MM.1S (cell line): ENCODE results near the gene ARPC5L.

Experiments used
- DNase-seq: peaks from one replicate; pipeline ENCODE4 v3.0.0-alpha.2; 2015
- H2AFZ ChIP-seq: fragments of 300-600 bp; sonication (generic); 2 replicates; pipeline ENCODE4 v1.6.0; 2016; ENCODE audit warnings: antibody characterized with exemption, low read length
- H3F3A ChIP-seq: fragments of 300-600 bp; sonication (generic); 2 replicates; pipeline ENCODE4 v1.6.1; 2016; ENCODE audit warnings: mild to moderate bottlenecking, antibody characterized with exemption, low read length, moderate library complexity, mixed read lengths; ENCODE audit not compliant: insufficient read depth
- H3K27ac ChIP-seq: fragments of 300-600 bp; sonication (generic); 2 replicates; pipeline ENCODE4 v1.5.1; 2016; ENCODE audit warnings: mild to moderate bottlenecking, low read length
- H3K27me3 ChIP-seq: fragments of 300-600 bp; sonication (generic); replicated peaks from 2 replicates; pipeline ENCODE4 v1.6.0; 2016; ENCODE audit warnings: low read length; ENCODE audit not compliant: insufficient read depth
- H3K36me3 ChIP-seq: fragments of 300-600 bp; sonication (generic); replicated peaks from 2 replicates; pipeline ENCODE4 v1.6.1; 2016; ENCODE audit warnings: mild to moderate bottlenecking, low read length, mixed read lengths; ENCODE audit not compliant: insufficient read depth
- H3K4me1 ChIP-seq: fragments of 300-600 bp; sonication (generic); 2 replicates; pipeline ENCODE4 v1.6.1; 2016; ENCODE audit warnings: low read length, mixed read lengths
- H3K4me2 ChIP-seq: fragments of 300-600 bp; sonication (generic); 2 replicates; pipeline ENCODE4 v1.6.0; 2016; ENCODE audit warnings: low read depth, low read length
- H3K4me3 ChIP-seq: fragments of 300-600 bp; sonication (generic); 2 replicates; pipeline ENCODE4 v1.5.1; 2016; ENCODE audit warnings: low read length, mixed read lengths
- H3K79me2 ChIP-seq: fragments of 300-600 bp; sonication (generic); 2 replicates; pipeline ENCODE4 v1.6.1; 2016; ENCODE audit warnings: mixed run types, low read length, mixed read lengths
- H3K9ac ChIP-seq: fragments of 300-600 bp; sonication (generic); 2 replicates; pipeline ENCODE4 v1.6.1; 2016; ENCODE audit warnings: low read length, mixed read lengths
- H3K9me2 ChIP-seq: fragments of 300-600 bp; sonication (generic); replicated peaks from 2 replicates; pipeline ENCODE4 v1.6.1; 2016; ENCODE audit warnings: mild to moderate bottlenecking, low read length, mixed read lengths; ENCODE audit not compliant: insufficient read depth
- H3K9me3 ChIP-seq: fragments of 300-600 bp; sonication (generic); replicated peaks from 2 replicates; pipeline ENCODE4 v1.6.1; 2016; ENCODE audit warnings: mild to moderate bottlenecking, low read length, mixed read lengths; ENCODE audit not compliant: insufficient read depth
- H4K20me1 ChIP-seq: fragments of 300-600 bp; sonication (generic); 2 replicates; pipeline ENCODE4 v1.6.1; 2016; ENCODE audit warnings: mild to moderate bottlenecking, low read length, moderate library complexity, mixed read lengths; ENCODE audit not compliant: insufficient read depth
- CTCF ChIP-seq: fragments of 300-600 bp; sonication (generic); IDR thresholded peaks from 2 replicates; pipeline ENCODE4 v1.5.1; 2016; ENCODE audit warnings: antibody characterized with exemption, low read length, mixed read lengths
- EZH2 ChIP-seq: fragments of 300-600 bp; sonication (generic); optimal IDR thresholded peaks from 2 replicates; pipeline ENCODE3; 2017; ENCODE audit warnings: low read depth, mild to moderate bottlenecking, antibody characterized with exemption, low read length, mixed read lengths
- EZH2phosphoT487 ChIP-seq: fragments of 300-600 bp; sonication (generic); IDR thresholded peaks from 2 replicates; pipeline ENCODE4 v1.6.1; 2018; ENCODE audit warnings: antibody characterized with exemption, low read length

The ARPC5L gene

GRCh38 chr9:124818431-124819281 is 43.3 kb upstream of the ARPC5L start:
- DNase-seq, result no peak
- Histone ChIP-seq H3F3A (no peaks in the 10 kb centered on the region), H3K9me3 (no peaks in the 10 kb centered on the region), H3K9me2 (no peaks in the 10 kb centered on the region), H3K4me2 (no peak overlapping the region), H3K36me3 (no peaks in the 10 kb centered on the region), H3K4me3 (no peak overlapping the region), H4K20me1 (no peaks in the 10 kb centered on the region), H3K27ac (no peak overlapping the region), H2AFZ (0 out of 2 replicates have a peak overlapping the region, but pooled peaks have one; percentile 0), H3K4me1 (no peaks in the 10 kb centered on the region), H3K79me2 (no peaks in the 10 kb centered on the region), H3K9ac (no peak overlapping the region), H3K27me3 (no peaks in the 10 kb centered on the region)
- TF ChIP-seq EZH2, result no peak
- no peak for TF ChIP-seq CTCF
- TF ChIP-seq EZH2phosphoT487, result no peak

DNA sequence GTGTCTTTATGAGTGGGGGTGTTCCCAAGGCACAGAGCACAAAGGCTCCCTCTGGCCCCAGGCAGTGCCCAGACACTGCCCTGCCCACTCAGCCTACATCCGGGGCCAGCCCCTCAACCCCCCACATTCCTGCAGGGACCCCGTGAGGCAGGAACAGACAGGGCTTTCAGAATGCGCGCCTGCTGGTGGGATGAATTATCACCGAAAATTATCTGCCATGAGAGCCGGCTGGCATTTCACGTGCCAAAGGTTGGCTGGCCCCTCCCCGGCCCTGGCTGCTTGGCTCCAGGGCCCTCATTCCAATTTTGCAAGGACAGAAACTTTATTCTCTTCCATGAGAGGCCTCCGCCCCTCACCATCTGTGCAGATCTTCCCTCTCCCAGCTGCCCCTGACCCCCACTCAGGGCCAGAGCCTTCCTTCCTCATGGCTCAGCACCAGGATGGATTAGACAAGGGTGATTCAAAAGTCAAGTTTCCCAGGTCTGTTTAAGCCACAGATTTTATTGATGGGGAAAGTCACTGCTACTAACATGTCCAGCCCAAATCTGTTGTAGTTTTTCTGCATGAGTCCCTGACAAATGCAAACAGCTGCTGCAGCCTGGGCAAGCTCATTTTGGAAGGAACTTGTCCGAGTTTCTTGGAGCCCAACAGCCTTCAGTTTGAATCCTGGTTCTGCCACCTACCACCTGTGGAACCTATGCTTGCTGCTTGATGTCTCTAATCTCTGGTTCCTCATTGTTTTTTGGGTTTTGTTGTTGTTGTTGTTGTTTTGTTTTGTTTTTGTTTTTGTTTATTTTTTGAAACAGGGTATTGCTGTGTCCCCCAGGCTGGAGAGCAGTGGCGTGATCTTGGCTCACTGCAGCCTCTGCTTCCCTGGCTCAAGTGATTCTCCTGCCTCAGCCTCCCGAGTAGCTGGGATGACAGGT is 41.0 kb upstream of the ARPC5L start:
- no peak overlapping the region for H3K4me2 ChIP-seq
- H3K9ac ChIP-seq, result no peak overlapping the region
- H3K27me3 ChIP-seq, result no peaks in the 10 kb centered on the region
- H3F3A ChIP-seq, result no peaks in the 10 kb centered on the region
- H3K4me1 ChIP-seq, result no peaks in the 10 kb centered on the region
- no peak overlapping the region for H3K27ac ChIP-seq
- H2AFZ ChIP-seq, result no peak overlapping the region
- TF ChIP-seq CTCF (no peak), EZH2 (no peak), EZH2phosphoT487 (no peak)
- H3K79me2 ChIP-seq, result no peaks in the 10 kb centered on the region
- no peak for DNase-seq
- no peaks in the 10 kb centered on the region for H4K20me1 ChIP-seq
- no peaks in the 10 kb centered on the region for H3K36me3 ChIP-seq
- no peaks in the 10 kb centered on the region for H3K9me2 ChIP-seq
- H3K9me3 ChIP-seq, result no peaks in the 10 kb centered on the region
- no peak overlapping the region for H3K4me3 ChIP-seq

DNA sequence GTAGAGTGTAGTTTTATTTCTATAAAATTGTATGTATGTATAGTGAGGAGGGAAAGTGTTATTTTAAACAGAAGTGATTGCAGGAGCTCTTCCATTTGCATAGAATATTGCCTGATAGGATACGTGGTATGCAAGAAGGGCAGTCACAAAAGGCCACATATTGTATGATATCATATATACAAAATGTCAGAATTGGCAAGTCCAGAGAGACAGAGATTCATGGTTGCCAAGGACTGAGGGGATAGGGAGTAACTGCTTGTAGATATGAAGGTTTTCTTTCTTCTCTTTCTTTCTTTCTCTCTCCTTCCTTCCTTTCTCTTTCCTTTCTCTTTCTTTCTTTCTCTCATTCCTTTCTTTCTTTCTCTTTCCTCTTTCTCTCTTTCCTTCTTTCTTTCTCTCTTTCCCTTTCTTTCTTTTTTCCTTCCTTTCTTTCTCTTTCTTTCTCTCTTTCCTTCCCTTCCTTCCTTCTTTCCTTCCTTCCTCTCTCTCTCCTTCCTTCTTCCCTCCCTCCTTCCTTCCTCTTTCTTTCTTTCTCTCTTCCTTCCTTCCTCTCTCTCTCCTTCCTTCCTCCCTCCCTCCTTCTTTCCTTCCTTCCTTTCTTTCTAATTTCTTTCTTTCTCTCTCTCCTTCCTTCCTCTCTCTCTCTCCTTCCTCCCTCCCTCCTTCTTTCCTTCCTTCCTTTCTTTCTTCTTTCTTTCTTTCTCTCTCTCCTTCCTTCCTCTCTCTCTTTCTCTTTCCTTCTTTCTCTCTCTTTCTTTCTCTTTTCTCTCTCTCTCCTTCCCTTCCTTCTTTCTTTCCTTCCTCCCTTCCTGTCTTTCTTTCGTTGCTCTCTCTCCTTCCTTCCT is 33.2 kb upstream of the ARPC5L start:
- H3K36me3 ChIP-seq, result no peaks in the 10 kb centered on the region
- no peaks in the 10 kb centered on the region for H3K4me1 ChIP-seq
- no peaks in the 10 kb centered on the region for H3K79me2 ChIP-seq
- H3K9ac ChIP-seq, result no peak overlapping the region
- DNase-seq, result no peak
- H3K9me3 ChIP-seq, result no peaks in the 10 kb centered on the region
- no peak overlapping the region for H3K27ac ChIP-seq
- H3F3A ChIP-seq, result no peaks in the 10 kb centered on the region
- H3K27me3 ChIP-seq, result no peaks in the 10 kb centered on the region
- H4K20me1 ChIP-seq, result no peaks in the 10 kb centered on the region
- H3K9me2 ChIP-seq, result no peaks in the 10 kb centered on the region
- H3K4me3 ChIP-seq, result no peak overlapping the region
- no peak overlapping the region for H3K4me2 ChIP-seq
- no peak overlapping the region for H2AFZ ChIP-seq
- TF ChIP-seq EZH2phosphoT487 (no peak), CTCF (no peak)
